H1 (cell line): Measurements from ENCODE around the gene PDE4D. TPM values are rescaled to one million over a fixed set of nuclear protein-coding genes. Genes with fewer than 3 reads are reported as not detected.

Experiments
- CTCF ChIA-PET: fragments of 300-600 bp; sonication (Branson Sonifier 250); formaldehyde crosslinking; loops from one replicate; lab custom pipeline; 2021; ENCODE audit not compliant: partially characterized antibody; lab: Charles Lee
- POLR2A ChIA-PET: fragments of 300-600 bp; sonication (Branson Sonifier 250); formaldehyde crosslinking; loops from one replicate; lab custom pipeline; 2021; ENCODE audit warnings: inconsistent platforms; ENCODE audit not compliant: partially characterized antibody; lab: Charles Lee
- DNase-seq, 2 experiments: peaks; one replicate each; pipeline versions ENCODE4 v3.0.0 to v3.0.0-alpha.2; 2010 to 2022; ENCODE audit warnings: low spot score in 2 of 2, low read depth in 1 of 2, mixed read lengths in 1 of 2
- FAIRE-seq: peaks from 2 replicates; lab custom pipeline; 2011; peaks lifted over from hg19 to GRCh38; lab: Jason Lieb, UNC
- H2AFZ ChIP-seq: 2 replicates; pipeline ENCODE4 v1.8.1; 2012; ENCODE audit warnings: low read length, inconsistent platforms
- H2AK5ac ChIP-seq: 2 replicates; pipeline ENCODE4 v1.6.1; 2013; ENCODE audit warnings: low read depth, low read length
- H2BK120ac ChIP-seq: replicated peaks from 2 replicates; pipeline ENCODE3; 2013; ENCODE audit warnings: low read depth, low read length, inconsistent platforms
- H2BK12ac ChIP-seq: 2 replicates; pipeline ENCODE4 v1.6.1; 2013; ENCODE audit warnings: low read depth, low read length
- H2BK15ac ChIP-seq: 2 replicates; pipeline ENCODE4 v1.6.1; 2013; ENCODE audit warnings: low read length
- H2BK20ac ChIP-seq: 2 replicates; pipeline ENCODE4 v1.6.1; 2013; ENCODE audit warnings: low read length
- H2BK5ac ChIP-seq: 2 replicates; pipeline ENCODE4 v1.6.1; 2013; ENCODE audit warnings: low read depth, low read length
- H3K14ac ChIP-seq: 2 replicates; pipeline ENCODE4 v1.6.1; 2013; ENCODE audit warnings: inconsistent platforms; ENCODE audit not compliant: insufficient read length
- H3K18ac ChIP-seq: 2 replicates; pipeline ENCODE4 v1.6.1; 2013; ENCODE audit warnings: low read length; ENCODE audit errors: extremely low read depth
- H3K23ac ChIP-seq: 2 replicates; pipeline ENCODE4 v1.6.1; 2013; ENCODE audit warnings: inconsistent platforms; ENCODE audit not compliant: insufficient read length
- H3K23me2 ChIP-seq: 2 replicates; pipeline ENCODE4 v1.6.1; 2013; ENCODE audit warnings: low read depth, low read length
- H3K27ac ChIP-seq: 2 replicates; pipeline ENCODE4 v1.6.1; 2011; ENCODE audit warnings: low read depth, low read length, inconsistent platforms
- H3K27me3 ChIP-seq, 4 experiments: replicated peaks in 1 of 4; 1 replicate in 1 of 4; 2 replicates in 3 of 4; pipeline versions ENCODE4 v1.6.1 to v1.8.1; 2011 to 2013; ENCODE audit warnings: low read length in 3 of 4, mild to moderate bottlenecking in 3 of 4, inconsistent platforms in 2 of 4, mixed read lengths in 2 of 4, moderate library complexity in 1 of 4; ENCODE audit not compliant: control insufficient read depth in 3 of 4, insufficient read depth in 3 of 4; ENCODE audit errors: extremely low read depth in 1 of 4
- H3K36me3 ChIP-seq, 4 experiments: 2 replicates each; pipeline versions ENCODE4 v1.6.1 to v1.8.1; 2011 to 2013; ENCODE audit warnings: mild to moderate bottlenecking in 4 of 4, low read length in 3 of 4, moderate library complexity in 2 of 4, control low read depth in 1 of 4, inconsistent platforms in 1 of 4; ENCODE audit not compliant: insufficient read depth in 4 of 4, control insufficient read depth in 2 of 4
- H3K4ac ChIP-seq: replicated peaks from 2 replicates; pipeline ENCODE3; 2013; ENCODE audit warnings: low read length, low read depth, mixed read lengths, inconsistent platforms; ENCODE audit not compliant: insufficient read length
- H3K4me1 ChIP-seq, 4 experiments: replicated peaks in 1 of 4; 1 replicate in 1 of 4; 2 replicates in 3 of 4; pipeline versions ENCODE4 v1.6.1 to v1.8.1; 2011 to 2013; ENCODE audit warnings: low read length in 3 of 4, inconsistent platforms in 2 of 4, mixed read lengths in 1 of 4; ENCODE audit not compliant: insufficient read depth in 4 of 4, control insufficient read depth in 3 of 4
- H3K4me2 ChIP-seq, 2 experiments: 2 replicates each; pipeline versions ENCODE4 v1.6.1 to v1.8.1; 2011 to 2013; ENCODE audit warnings: low read depth in 2 of 2, low read length in 2 of 2, control low read depth in 1 of 2, inconsistent platforms in 1 of 2, mild to moderate bottlenecking in 1 of 2; ENCODE audit not compliant: insufficient read depth in 1 of 2
- H3K4me3 ChIP-seq, 4 experiments: fragments of 200-600, 300-600 bp in 1 of 4; sonication (generic), shearing (Covaris generic), sonication (Bioruptor Twin) in 1 of 4; 2 replicates each; pipeline versions ENCODE4 v1.5.1 to v1.8.1; 2011 to 2016; ENCODE audit warnings: low read length in 4 of 4, low read depth in 3 of 4, control low read depth in 2 of 4, inconsistent platforms in 2 of 4, mild to moderate bottlenecking in 2 of 4, mixed read lengths in 1 of 4, moderate library complexity in 1 of 4; ENCODE audit not compliant: insufficient read depth in 2 of 4; ENCODE audit errors: extremely low read depth in 1 of 4
- H3K56ac ChIP-seq: replicated peaks from 2 replicates; pipeline ENCODE3; 2013; ENCODE audit warnings: low read depth, mild to moderate bottlenecking, mixed read lengths, low read length, inconsistent platforms; ENCODE audit not compliant: insufficient read length
- H3K79me1 ChIP-seq: 2 replicates; pipeline ENCODE4 v1.6.1; 2013; ENCODE audit warnings: low read depth, low read length, control low read depth
- H3K79me2 ChIP-seq, 2 experiments: 2 replicates each; pipeline versions ENCODE4 v1.6.1 to v1.8.1; 2012 to 2013; ENCODE audit warnings: low read length in 2 of 2, mild to moderate bottlenecking in 2 of 2, inconsistent platforms in 1 of 2; ENCODE audit not compliant: insufficient read depth in 2 of 2, control insufficient read depth in 1 of 2
- H3K9ac ChIP-seq, 4 experiments: replicated peaks in 1 of 4; 1 replicate in 1 of 4; 2 replicates in 3 of 4; pipeline versions ENCODE4 v1.6.1 to v1.8.1; 2011 to 2013; ENCODE audit warnings: low read depth in 3 of 4, low read length in 3 of 4, control low read depth in 2 of 4, mild to moderate bottlenecking in 2 of 4, moderate library complexity in 2 of 4, inconsistent platforms in 1 of 4; ENCODE audit errors: extremely low read depth in 1 of 4
- H3K9me3 ChIP-seq, 2 experiments: 2 replicates each; pipeline versions ENCODE4 v1.6.1 to v1.8.1; 2012 to 2013; ENCODE audit warnings: mild to moderate bottlenecking in 2 of 2, moderate library complexity in 2 of 2, control low read depth in 1 of 2, inconsistent platforms in 1 of 2, low read depth in 1 of 2, low read length in 1 of 2, mixed read lengths in 1 of 2; ENCODE audit not compliant: insufficient read depth in 2 of 2
- H4K20me1 ChIP-seq, 2 experiments: replicated peaks in 1 of 2; 2 replicates each; pipeline versions ENCODE3 to v1.8.1; 2011 to 2013; ENCODE audit warnings: inconsistent platforms in 2 of 2, low read length in 2 of 2, mild to moderate bottlenecking in 1 of 2; ENCODE audit not compliant: insufficient read depth in 2 of 2, control insufficient read depth in 1 of 2
- H4K5ac ChIP-seq: 2 replicates; pipeline ENCODE4 v1.6.1; 2013; ENCODE audit warnings: low read length, low read depth, mixed read lengths, inconsistent platforms; ENCODE audit not compliant: insufficient read length
- H4K8ac ChIP-seq: 2 replicates; pipeline ENCODE4 v1.8.0; 2013; ENCODE audit warnings: mild to moderate bottlenecking, moderate library complexity, low read length, inconsistent platforms; ENCODE audit not compliant: insufficient read depth; ENCODE audit errors: extremely low read depth
- H4K91ac ChIP-seq: replicated peaks from 2 replicates; pipeline ENCODE3; 2013; ENCODE audit warnings: low read length, mixed read lengths, inconsistent platforms; ENCODE audit not compliant: insufficient read length
- RAD21 ChIP-seq, 2 experiments: IDR thresholded peaks in 1 of 2; conservative IDR thresholded peaks in 1 of 2; 2 replicates each; pipeline ENCODE4 v1.6.1; 2011; ENCODE audit warnings: low read depth in 2 of 2, low read length in 2 of 2, improper control_type of control experiment in 1 of 2, inconsistent platforms in 1 of 2, mild to moderate bottlenecking in 1 of 2, moderate library complexity in 1 of 2
- SIN3A ChIP-seq, 2 experiments: IDR thresholded peaks in 1 of 2; conservative IDR thresholded peaks in 1 of 2; 2 replicates each; pipeline ENCODE4 v1.6.1; 2011 to 2012; ENCODE audit warnings: low read length in 2 of 2, improper control_type of control experiment in 1 of 2, low read depth in 1 of 2, mild to moderate bottlenecking in 1 of 2
- SRF ChIP-seq: IDR thresholded peaks from 2 replicates; pipeline ENCODE4 v1.6.1; 2011; ENCODE audit warnings: mild to moderate bottlenecking, low read depth, low read length, moderate library complexity
- SUZ12 ChIP-seq: fragments of 200-600 bp; sonication (generic); IDR thresholded peaks from 2 replicates; pipeline ENCODE4 v1.6.1; 2012; ENCODE audit warnings: mild to moderate bottlenecking, inconsistent platforms, low read length, moderate library complexity, mixed read lengths
- TAF1 ChIP-seq: IDR thresholded peaks from 2 replicates; pipeline ENCODE4 v1.6.1; 2011; ENCODE audit warnings: mild to moderate bottlenecking, low read depth, low read length
- TBP ChIP-seq: IDR thresholded peaks from 2 replicates; pipeline ENCODE4 v1.6.1; 2011; ENCODE audit warnings: low read depth, low read length, improper control_type of control experiment
- WGBS, 2 experiments: shearing (Covaris generic) in 1 of 2; methylation state at CpG; one replicate each; pipeline versions ENCODE4 v1.1.6 to v1.1.7; 2013 to 2015; ENCODE audit warnings: low lambda C conversion rate in 2 of 2, mixed read lengths in 2 of 2, inconsistent platforms in 1 of 2, low coverage in 1 of 2, missing lambda C conversion rate in 1 of 2; ENCODE audit not compliant: insufficient replicate concordance in 2 of 2, insufficient coverage in 1 of 2, insufficient read length in 1 of 2; ENCODE audit errors: extremely low coverage in 1 of 2, missing lambda C conversion rate in 1 of 2; 5-methylcytosine and 5-hydroxymethylcytosine counted together
- polyA plus RNA-seq, 7 experiments: library from polyadenylated mRNA; depleted of rRNA in 3 of 7; stranded (reverse) in 5 of 7; unstranded in 2 of 7; fragments of >200 nt in 5 of 7; fragments of 200-250 nt in 2 of 7; gene quantifications; 1 replicate in 5 of 7; 2 replicates in 1 of 7; 4 replicates in 1 of 7; pipeline versions ENCODE4 v1.2.1 to v1.2.3, GENCODE V29; 2011 to 2013; ENCODE audit warnings: missing spikeins in 2 of 7, mixed read lengths in 2 of 7
- total RNA-seq: library from RNA; stranded (reverse); fragmentation: NEBNext Ultra II Directional; extraction: Animal tissue kit (Norgen Biotek cat#: 25700); gene quantifications from 2 replicates; pipeline ENCODE4 v1.2.1, GENCODE V29; 2021
- TF ChIP-seq, protein P1 (sequence below): IDR thresholded peaks from 2 replicates; pipeline ENCODE4 v1.6.1; 2011; ENCODE audit warnings: low read length, improper control_type of control experiment

The PDE4D gene
- total and polyA plus RNA-seq, 2 of the 8 experiments (the other 6 are each of a cell fraction or from before 2014, with no cell fraction given), result 2.3 to 3.7 TPM

DNA sequence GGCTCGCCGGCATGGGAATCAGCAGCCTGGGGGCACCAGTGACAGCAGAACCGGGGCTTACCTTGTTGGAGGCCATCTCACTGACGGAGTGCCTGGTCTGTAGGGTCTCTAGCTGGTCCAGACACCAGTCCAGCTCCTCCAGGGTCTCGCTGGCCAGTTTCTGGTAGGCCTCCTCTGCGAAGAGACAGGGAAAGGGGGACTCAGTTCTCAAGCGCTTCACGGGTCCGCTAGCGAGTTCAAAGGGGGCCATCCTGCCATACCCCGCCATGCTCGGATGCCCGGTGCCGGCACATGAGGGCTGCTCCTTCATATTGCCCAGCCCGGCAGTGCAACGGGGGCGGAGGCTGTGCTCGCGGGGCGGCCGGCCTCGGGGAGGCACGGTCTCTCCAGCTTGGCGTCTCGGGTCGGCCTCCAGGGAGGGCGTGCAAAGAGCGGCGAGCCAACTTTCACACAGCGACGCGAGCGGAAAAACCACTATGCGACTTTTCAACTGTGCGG, 854.7 kb downstream of the PDE4D start:
- CTCF ChIA-PET, result interaction anchor here (0.7 to 1.8 kb wide), 4 partner anchors 121 to 321 kb away, joined by 3 to 9 read pairs (median 3); no protein-coding TSS in a partner anchor
- Histone ChIP-seq H2AK5ac (no peak overlapping the region), H3K36me3 (no peaks in the 10 kb centered on the region), H2BK5ac (no peak overlapping the region), H2BK120ac (no peak overlapping the region), H3K4me3 (peak overlapping the region; percentile 54 to 84 (median 70)), H4K8ac (peak overlapping the region; percentile 54), H4K91ac (peak overlapping the region; percentile 5), H3K4ac (no peak overlapping the region), H3K14ac (no peak overlapping the region), H3K56ac (no peak overlapping the region), H3K79me2 (no peaks in the 10 kb centered on the region), H3K27me3 (peaks cover 0 to 28% (median 26%) of the 10 kb centered on the region in 4 experiments; a peak in 6 of 7 replicates), H3K9me3 (no peaks in the 10 kb centered on the region), H2AFZ (peak overlapping the region; percentile 61; the same call in 1 of the 2 replicates), H4K5ac (no peak overlapping the region), H3K27ac (no peak overlapping the region), H3K9ac (peak overlapping the region in 2 of 4 experiments; percentile 0 to 66; a peak in 2 of 7 replicates), H3K79me1 (no peaks in the 10 kb centered on the region), H3K18ac (no peak overlapping the region; the same call in 1 of the 2 replicates), H3K4me2 (peak overlapping the region; percentile 84 to 89), H2BK12ac (peak overlapping the region; percentile 28; the same call in 1 of the 2 replicates), H3K23me2 (peaks cover 13% of the 10 kb centered on the region; the same call in 1 of the 2 replicates), H2BK20ac (no peak overlapping the region), H3K4me1 (peaks cover 0 to 2% (median 0%) of the 10 kb centered on the region in 4 experiments; a peak in 2 of 7 replicates), H4K20me1 (no peaks in the 10 kb centered on the region), H3K23ac (no peak overlapping the region), H2BK15ac (no peak overlapping the region)
- POLR2A ChIA-PET, result interaction anchor here (1.2 to 1.4 kb wide), 2 partner anchors 88 to 135 kb away, joined by 3 to 4 read pairs; no protein-coding TSS in a partner anchor
- peak in 1 of 2 experiments; percentile 71 for DNase-seq
- whole genome bisulfite sequencing, 2 experiments, result 3% methylated on average over 28 of the region's 35 CpGs; no CpG with 5 or more reads in 1 of the 2 experiments
- no peak for FAIRE-seq
- TF ChIP-seq TAF1, result peak; percentile 1; the same call in 1 of the 2 replicates
- TF ChIP-seq, protein P1, sequence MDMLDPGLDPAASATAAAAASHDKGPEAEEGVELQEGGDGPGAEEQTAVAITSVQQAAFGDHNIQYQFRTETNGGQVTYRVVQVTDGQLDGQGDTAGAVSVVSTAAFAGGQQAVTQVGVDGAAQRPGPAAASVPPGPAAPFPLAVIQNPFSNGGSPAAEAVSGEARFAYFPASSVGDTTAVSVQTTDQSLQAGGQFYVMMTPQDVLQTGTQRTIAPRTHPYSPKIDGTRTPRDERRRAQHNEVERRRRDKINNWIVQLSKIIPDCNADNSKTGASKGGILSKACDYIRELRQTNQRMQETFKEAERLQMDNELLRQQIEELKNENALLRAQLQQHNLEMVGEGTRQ, result no peak
- peak in 1 of 2 experiments; percentile 17; a peak in 1 of 4 replicates for TF ChIP-seq SIN3A (conservative IDR thresholded peaks at IDR 0.05 in 1 of 2, IDR thresholded peaks at IDR 0.05 in 1 of 2; ENCODE audit: low read depth in 1 of 2, low read length in 2 of 2)
- peak; percentile 62 for TF ChIP-seq TBP
- no peak for TF ChIP-seq SRF
- TF ChIP-seq SUZ12, result peak; percentile 58; the same call in 1 of the 2 replicates
- peak; percentile 20 to 28; a peak in 3 of 4 replicates for TF ChIP-seq RAD21 (IDR thresholded peaks at IDR 0.05 in 1 of 2, conservative IDR thresholded peaks at IDR 0.05 in 1 of 2; ENCODE audit: low read depth in 2 of 2, low read length in 2 of 2)
